Chondrocyte (in vitro differentiated cells): Measurements from ENCODE around the gene TCFL5. TPM values are rescaled to one million over a fixed set of nuclear protein-coding genes. Genes with fewer than 3 reads are reported as not detected.

Source experiments
- DNase-seq: peaks from one replicate; pipeline ENCODE4 v3.0.0; 2021; ENCODE audit warnings: mixed read lengths, low spot score
- H3K27ac Mint-ChIP-seq: one replicate; pipeline ENCODE4 v1.8.0; 2021; ENCODE audit warnings: mild to moderate bottlenecking, moderate library complexity, mixed read lengths; ENCODE audit not compliant: unreplicated experiment
- H3K27me3 Mint-ChIP-seq: 2 replicates; pipeline ENCODE4 v1.8.0; 2021; ENCODE audit warnings: low read depth, mixed read lengths
- H3K36me3 Mint-ChIP-seq: 2 replicates; pipeline ENCODE4 v1.8.0; 2021; ENCODE audit warnings: low read depth, mixed read lengths
- H3K4me1 Mint-ChIP-seq: 2 replicates; pipeline ENCODE4 v1.8.0; 2021; ENCODE audit warnings: low read depth, mild to moderate bottlenecking, mixed read lengths
- H3K4me3 Mint-ChIP-seq: one replicate; pipeline ENCODE4 v1.8.0; 2021; ENCODE audit warnings: mild to moderate bottlenecking, moderate library complexity, mixed read lengths; ENCODE audit not compliant: unreplicated experiment
- H3K9me3 Mint-ChIP-seq: 2 replicates; pipeline ENCODE4 v1.8.0; 2021; ENCODE audit warnings: low read depth, mixed read lengths
- total RNA-seq: library from RNA; stranded (reverse); gene quantifications from 3 replicates; pipeline ENCODE4 v1.2.1, GENCODE V29; 2021
- TF ChIP-seq, protein P1 (sequence below): fragments of 200-600 bp; sonication (generic); IDR thresholded peaks from 2 replicates; pipeline ENCODE4 v1.5.0; 2021; ENCODE audit warnings: antibody characterized with exemption, mild to moderate bottlenecking, moderate library complexity

The TCFL5 gene
- total RNA-seq, 1 donor from 2014 or later = 12.7 TPM

DNA sequence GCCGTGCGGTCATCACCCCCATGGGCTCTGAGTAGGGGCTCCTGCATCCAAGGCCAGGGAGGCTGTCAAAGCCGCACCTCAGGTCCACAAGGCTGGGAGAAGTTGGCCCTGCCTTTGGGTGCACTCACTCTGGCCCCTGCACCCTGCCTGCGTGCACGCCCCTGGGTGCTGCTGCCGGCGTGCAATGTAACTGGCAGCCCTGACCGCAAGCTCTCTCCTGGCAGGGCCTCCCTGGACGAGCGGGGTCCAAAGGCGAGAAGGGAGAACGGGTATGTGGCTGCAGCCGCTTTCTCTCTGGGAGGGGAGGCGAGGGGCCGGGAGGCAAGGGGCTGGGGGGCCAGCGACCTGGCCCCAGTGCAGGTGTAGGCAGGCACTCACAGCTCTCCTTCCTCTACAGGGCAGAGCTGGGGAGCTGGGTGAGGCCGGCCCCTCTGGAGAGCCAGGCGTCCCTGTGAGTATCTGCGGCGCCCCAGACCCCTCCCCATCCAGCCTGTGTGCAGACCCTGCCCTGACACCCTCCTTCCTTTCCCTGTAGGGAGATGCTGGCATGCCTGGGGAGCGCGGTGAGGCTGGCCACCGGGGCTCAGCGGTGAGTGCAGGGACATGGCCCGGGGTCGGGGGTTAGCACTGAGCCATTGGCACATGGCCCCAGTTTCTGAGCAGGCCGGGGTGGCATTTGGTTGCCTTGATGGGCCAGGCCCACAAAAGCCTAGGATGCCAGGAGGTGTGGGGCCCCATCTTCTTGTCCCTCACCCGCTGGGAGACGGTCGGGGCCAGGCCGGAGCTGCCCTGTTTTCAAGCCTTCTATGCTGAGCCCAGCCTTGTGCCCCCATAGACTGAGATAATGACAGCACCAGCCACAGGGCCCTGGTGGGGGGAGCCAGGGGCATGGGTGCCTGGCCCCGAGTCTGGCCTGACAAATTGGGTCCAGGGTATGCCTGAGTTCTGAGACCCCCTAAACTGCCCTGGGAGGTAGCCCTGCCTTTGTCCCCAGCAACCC is 32.1 kb downstream of the TCFL5 start:
- TF ChIP-seq, protein P1, sequence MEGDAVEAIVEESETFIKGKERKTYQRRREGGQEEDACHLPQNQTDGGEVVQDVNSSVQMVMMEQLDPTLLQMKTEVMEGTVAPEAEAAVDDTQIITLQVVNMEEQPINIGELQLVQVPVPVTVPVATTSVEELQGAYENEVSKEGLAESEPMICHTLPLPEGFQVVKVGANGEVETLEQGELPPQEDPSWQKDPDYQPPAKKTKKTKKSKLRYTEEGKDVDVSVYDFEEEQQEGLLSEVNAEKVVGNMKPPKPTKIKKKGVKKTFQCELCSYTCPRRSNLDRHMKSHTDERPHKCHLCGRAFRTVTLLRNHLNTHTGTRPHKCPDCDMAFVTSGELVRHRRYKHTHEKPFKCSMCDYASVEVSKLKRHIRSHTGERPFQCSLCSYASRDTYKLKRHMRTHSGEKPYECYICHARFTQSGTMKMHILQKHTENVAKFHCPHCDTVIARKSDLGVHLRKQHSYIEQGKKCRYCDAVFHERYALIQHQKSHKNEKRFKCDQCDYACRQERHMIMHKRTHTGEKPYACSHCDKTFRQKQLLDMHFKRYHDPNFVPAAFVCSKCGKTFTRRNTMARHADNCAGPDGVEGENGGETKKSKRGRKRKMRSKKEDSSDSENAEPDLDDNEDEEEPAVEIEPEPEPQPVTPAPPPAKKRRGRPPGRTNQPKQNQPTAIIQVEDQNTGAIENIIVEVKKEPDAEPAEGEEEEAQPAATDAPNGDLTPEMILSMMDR = no peak
- no peaks in the 10 kb centered on the region for H3K9me3 Mint-ChIP-seq
- no peak overlapping the region for H3K27ac Mint-ChIP-seq
- H3K4me1 Mint-ChIP-seq = peaks cover 20% of the 10 kb centered on the region
- H3K36me3 Mint-ChIP-seq = no peaks in the 10 kb centered on the region
- no peak for DNase-seq
- H3K27me3 Mint-ChIP-seq = no peaks in the 10 kb centered on the region
- H3K4me3 Mint-ChIP-seq = no peak overlapping the region

DNA sequence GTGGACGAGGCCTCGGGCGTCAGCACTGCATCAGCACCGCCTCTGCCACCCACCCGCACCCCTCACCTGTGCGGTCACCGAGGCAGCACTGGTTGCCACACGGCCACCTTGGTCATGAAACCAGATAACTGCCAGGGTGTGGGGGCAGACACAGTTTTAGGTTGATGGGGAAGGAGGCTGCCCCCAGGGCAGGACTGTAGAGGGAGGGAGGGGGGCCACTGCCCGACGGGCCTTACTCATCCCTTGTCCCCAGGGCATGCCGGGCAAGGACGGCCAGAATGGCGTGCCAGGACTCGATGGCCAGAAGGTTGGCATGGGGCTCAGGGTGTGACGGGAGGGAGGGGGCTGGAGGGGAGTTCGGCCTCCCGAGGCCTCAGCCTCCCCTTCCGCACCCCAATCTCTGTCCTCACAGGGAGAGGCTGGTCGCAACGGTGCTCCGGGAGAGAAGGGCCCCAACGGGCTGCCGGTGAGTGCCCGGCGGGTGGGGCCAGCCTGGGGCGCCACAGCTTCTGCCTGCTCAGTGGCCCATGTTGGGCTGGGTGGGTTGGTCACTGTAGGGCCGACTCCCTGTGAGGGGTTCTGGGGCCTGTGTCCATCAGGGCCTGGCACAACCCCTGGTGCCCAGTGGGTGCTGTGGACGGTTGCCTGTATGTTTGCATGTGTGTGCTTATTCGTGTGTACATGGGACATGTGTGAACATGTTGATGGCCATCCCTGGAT is 33.0 kb downstream of the TCFL5 start:
- TF ChIP-seq, protein P1 = no peak
- H3K27me3 Mint-ChIP-seq = no peaks in the 10 kb centered on the region
- peaks cover 24% of the 10 kb centered on the region for H3K4me1 Mint-ChIP-seq
- no peak overlapping the region for H3K4me3 Mint-ChIP-seq
- no peak for DNase-seq
- no peaks in the 10 kb centered on the region for H3K9me3 Mint-ChIP-seq
- no peak overlapping the region for H3K27ac Mint-ChIP-seq
- H3K36me3 Mint-ChIP-seq = no peaks in the 10 kb centered on the region

DNA sequence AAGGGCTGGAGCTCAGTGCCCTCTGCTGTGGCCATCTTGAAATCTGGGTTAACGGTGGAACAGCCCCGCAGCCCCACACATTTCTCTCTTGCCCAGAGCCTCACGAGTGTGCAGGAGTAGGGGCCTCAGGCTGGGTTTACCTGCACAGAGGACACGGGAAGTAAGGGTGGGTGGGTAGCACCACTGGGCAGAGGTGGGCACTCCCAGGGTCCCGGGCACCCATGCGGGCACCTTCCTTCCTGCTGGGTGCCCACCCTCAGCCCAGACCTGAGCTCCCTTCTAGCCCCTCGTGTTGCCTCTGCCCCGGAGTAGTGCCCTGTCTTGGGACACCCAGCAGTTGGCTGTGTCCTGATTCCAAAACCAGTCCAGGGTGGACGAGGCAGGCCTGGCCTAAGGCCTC is 33.6 kb downstream of the TCFL5 start:
- Mint-ChIP-seq H3K36me3 (no peaks in the 10 kb centered on the region), H3K4me3 (no peak overlapping the region), H3K4me1 (peaks cover 28% of the 10 kb centered on the region), H3K27ac (no peak overlapping the region), H3K27me3 (no peaks in the 10 kb centered on the region), H3K9me3 (no peaks in the 10 kb centered on the region)
- no peak for DNase-seq
- TF ChIP-seq, protein P1 = no peak

DNA sequence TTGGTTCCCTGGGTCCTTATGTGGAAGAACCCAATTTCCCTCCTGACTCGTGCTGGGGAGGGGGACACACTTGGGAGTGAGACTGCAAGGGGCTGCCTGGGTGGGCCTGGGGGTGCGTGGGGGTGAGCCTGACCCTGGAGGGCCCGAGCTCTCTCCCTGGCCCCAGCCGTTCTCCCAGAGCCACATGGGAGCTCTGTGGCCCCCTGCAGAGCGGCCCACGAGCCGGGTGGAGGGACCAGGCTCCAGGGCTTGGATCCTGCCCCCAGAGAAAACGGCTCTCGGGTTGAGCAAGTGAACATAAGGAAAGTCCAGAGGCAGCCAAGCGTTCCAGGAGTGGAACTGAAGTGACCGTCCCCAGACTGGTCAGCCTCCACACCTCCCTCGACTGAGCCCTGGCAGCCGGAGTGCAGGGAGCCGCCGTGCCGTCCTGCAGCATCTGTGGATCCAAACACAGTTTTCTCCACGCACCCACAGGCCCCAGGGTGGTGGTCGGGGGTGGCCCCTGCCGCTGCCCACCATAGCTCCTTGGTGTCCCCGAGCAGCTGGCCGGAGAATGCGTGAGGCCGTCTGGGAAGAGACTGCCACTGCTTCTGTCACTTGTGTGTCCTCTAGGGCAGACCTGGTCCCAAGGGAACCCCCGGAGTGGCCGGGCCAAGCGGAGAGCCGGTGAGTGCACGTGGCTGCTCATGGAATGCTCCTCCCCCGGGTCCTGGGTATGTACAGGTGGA is 34.1 kb downstream of the TCFL5 start:
- no peak overlapping the region for H3K4me3 Mint-ChIP-seq
- no peaks in the 10 kb centered on the region for H3K9me3 Mint-ChIP-seq
- H3K36me3 Mint-ChIP-seq = no peaks in the 10 kb centered on the region
- DNase-seq = no peak
- peaks cover 27% of the 10 kb centered on the region for H3K4me1 Mint-ChIP-seq
- H3K27ac Mint-ChIP-seq = no peak overlapping the region
- TF ChIP-seq, protein P1 = no peak
- H3K27me3 Mint-ChIP-seq = no peaks in the 10 kb centered on the region
